A549 (cell line): ENCODE data around the gene OR6C2. TPM values are rescaled to one million over a fixed set of nuclear protein-coding genes. Genes with fewer than 3 reads are reported as not detected.
"Not testable (repeated sequence)": the region's sequence is repeated elsewhere in the genome, so short reads cannot be mapped to it uniquely, and the experiment has no call there.

Experiments used
- ATAC-seq, 2 experiments: fragments of 200-7000 bp in 1 of 2; fragments of >200 bp in 1 of 2; cut with Nextera tagmentation in 1 of 2; cut with Tn5 transposase in 1 of 2; 3 replicates each; pipeline versions ENCODE4 v1.8.0 to v1.9.1; 2018 to 2020; ENCODE audit warnings: mild to moderate bottlenecking in 1 of 2, moderate library complexity in 1 of 2
- CTCF ChIA-PET: fragments of 300-600 bp; sonication (Branson Sonifier 250); formaldehyde crosslinking; extraction: SDS; loops from one replicate; lab custom pipeline; 2021; ENCODE audit warnings: antibody characterized with exemption, inconsistent platforms; lab: Yijun Ruan, JAX
- POLR2A ChIA-PET: fragments of 350-600 bp; formaldehyde crosslinking; extraction: SDS; loops from one replicate; lab custom pipeline; 2021; ENCODE audit warnings: antibody characterized with exemption, inconsistent platforms; lab: Yijun Ruan, JAX
- DNase-seq, 2 experiments: peaks; one replicate each; pipeline versions ENCODE4 v3.0.0 to v3.0.0-alpha.2; 2011 to 2016; ENCODE audit warnings: low read depth in 1 of 2, low spot score in 1 of 2
- FAIRE-seq: peaks from 2 replicates; lab custom pipeline; 2011; peaks lifted over from hg19 to GRCh38; lab: Jason Lieb, UNC
- H3K27ac ChIP-seq, 2 experiments: fragments of >200 bp; sonication (Bioruptor Twin); formaldehyde crosslinking; 3 replicates each; pipeline ENCODE4 v1.5.1; 2016 to 2017
- H3K4me1 ChIP-seq: fragments of >200 bp; sonication (Bioruptor Twin); formaldehyde crosslinking; 3 replicates; pipeline ENCODE4 v1.6.1; 2016
- H3K4me2 ChIP-seq: fragments of >200 bp; sonication (Bioruptor Twin); formaldehyde crosslinking; 3 replicates; pipeline ENCODE4 v1.6.1; 2016
- H3K4me3 ChIP-seq: fragments of >200 bp; sonication (Bioruptor Twin); formaldehyde crosslinking; 3 replicates; pipeline ENCODE4 v1.5.1; 2016
- H3K9me3 ChIP-seq: fragments of >200 bp; sonication (Bioruptor Twin); formaldehyde crosslinking; 3 replicates; pipeline ENCODE4 v1.6.1; 2016
- CHD4 ChIP-seq: fragments of 200-600 bp; sonication (generic); IDR thresholded peaks from 2 replicates; pipeline ENCODE4 v1.6.1; 2016; ENCODE audit warnings: antibody characterized with exemption, mild to moderate bottlenecking, borderline replicate concordance
- EHMT2 ChIP-seq: fragments of 200-600 bp; sonication (generic); IDR thresholded peaks from 2 replicates; pipeline ENCODE4 v1.6.1; 2016; ENCODE audit warnings: antibody characterized with exemption, low read depth, mild to moderate bottlenecking, moderate library complexity
- ESRRA ChIP-seq: fragments of 150-350 bp; IDR thresholded peaks from 2 replicates; pipeline ENCODE4 v1.6.1; 2014; ENCODE audit warnings: mild to moderate bottlenecking, low read length, borderline replicate concordance
- GATA3 ChIP-seq: IDR thresholded peaks from 2 replicates; pipeline ENCODE4 v1.6.1; 2012; ENCODE audit warnings: borderline replicate concordance
- HOXA7 ChIP-seq: fragments of 250-450 bp; sonication (Bioruptor Pico); IDR thresholded peaks from 2 replicates; pipeline ENCODE4 v1.5.0; 2020; ENCODE audit warnings: mild to moderate bottlenecking, moderate library complexity
- MAFK ChIP-seq: fragments of 450-650 bp; IDR thresholded peaks from 2 replicates; pipeline ENCODE4 v1.6.1; 2014; ENCODE audit not compliant: partially characterized antibody
- NFE2L2 ChIP-seq: fragments of 150-350 bp; conservative IDR thresholded peaks from 2 replicates; pipeline ENCODE4 v1.6.1; 2014; ENCODE audit warnings: low read length
- NR3C1 ChIP-seq: fragments of >200 bp; sonication (Bioruptor Twin); formaldehyde crosslinking; IDR thresholded peaks from 3 replicates; pipeline ENCODE4 v1.6.1; 2017
- POLR2A ChIP-seq: IDR thresholded peaks from 2 replicates; pipeline ENCODE4 v1.6.1; 2012; ENCODE audit warnings: mild to moderate bottlenecking, low read length
- RAD21 ChIP-seq, 2 experiments: fragments of >200 bp in 1 of 2; sonication (Bioruptor Twin) in 1 of 2; formaldehyde crosslinking in 1 of 2; IDR thresholded peaks in 1 of 2; conservative IDR thresholded peaks in 1 of 2; 2 replicates in 1 of 2; 3 replicates in 1 of 2; pipeline ENCODE4 v1.6.1; 2012 to 2018; ENCODE audit warnings: inconsistent platforms in 1 of 2
- SMC3 ChIP-seq: fragments of >200 bp; sonication (Bioruptor Twin); formaldehyde crosslinking; IDR thresholded peaks from 3 replicates; pipeline ENCODE4 v1.6.1; 2018; ENCODE audit warnings: inconsistent platforms
- TFCP2L1 ChIP-seq: fragments of 250-450 bp; sonication (Bioruptor Pico); IDR thresholded peaks from 2 replicates; pipeline ENCODE4 v1.5.0; 2021; ENCODE audit warnings: mild to moderate bottlenecking
- TP53 ChIP-seq: fragments of 250-450 bp; sonication (Bioruptor Pico); IDR thresholded peaks from 2 replicates; pipeline ENCODE4 v1.5.0; 2021; ENCODE audit warnings: mild to moderate bottlenecking, moderate library complexity
- ZC3H11A ChIP-seq: fragments of 450-650 bp; IDR thresholded peaks from 2 replicates; pipeline ENCODE4 v1.6.1; 2014; ENCODE audit warnings: antibody characterized with exemption, mild to moderate bottlenecking
- ZFP36 ChIP-seq: fragments of 450-650 bp; IDR thresholded peaks from 2 replicates; pipeline ENCODE4 v1.6.1; 2014; ENCODE audit warnings: borderline replicate concordance; ENCODE audit not compliant: partially characterized antibody
- ZSCAN20 ChIP-seq: fragments of 250-450 bp; sonication (Bioruptor Pico); IDR thresholded peaks from 2 replicates; pipeline ENCODE4 v1.8.0; 2022; ENCODE audit warnings: mild to moderate bottlenecking, moderate library complexity
- WGBS: methylation state at CpG from one replicate; pipeline ENCODE4 v1.1.6; 2017; ENCODE audit errors: missing lambda C conversion rate; 5-methylcytosine and 5-hydroxymethylcytosine counted together
- polyA plus RNA-seq, 4 experiments: library from polyadenylated mRNA; depleted of rRNA in 3 of 4; stranded (reverse); fragments of >200 nt; fragmentation: RNase III in 1 of 4; extraction: RNeasy Plus Mini Kit Qiagen cat#74134 plus additional on column Dnase treatment in 1 of 4; gene quantifications; 2 replicates in 3 of 4; 3 replicates in 1 of 4; pipeline ENCODE4 v1.2.3, GENCODE V29; 2011 to 2017
- TF ChIP-seq, protein P1 (sequence below): fragments of >200 bp; sonication (Bioruptor Twin); formaldehyde crosslinking; IDR thresholded peaks from 2 replicates; pipeline ENCODE4 v1.6.1; 2016
- TF ChIP-seq, protein P2 (sequence below): fragments of >200 bp; sonication (Bioruptor Twin); formaldehyde crosslinking; IDR thresholded peaks from 3 replicates; pipeline ENCODE4 v1.5.1; 2016
- TF ChIP-seq, protein P3 (sequence below): fragments of 450-650 bp; IDR thresholded peaks from 2 replicates; pipeline ENCODE4 v1.6.1; 2014; ENCODE audit warnings: antibody characterized with exemption
- TF ChIP-seq, protein P4 (sequence below): IDR thresholded peaks from 2 replicates; pipeline ENCODE4 v1.6.1; 2012
- TF ChIP-seq, protein P5 (sequence below): fragments of >200 bp; sonication (Bioruptor Twin); formaldehyde crosslinking; IDR thresholded peaks from 3 replicates; pipeline ENCODE4 v1.6.1; 2016
- TF ChIP-seq, protein P6 (sequence below): IDR thresholded peaks from 2 replicates; pipeline ENCODE4 v1.6.1; 2012
- TF ChIP-seq, protein P7 (sequence below): fragments of 200-600 bp; sonication (generic); IDR thresholded peaks from 2 replicates; pipeline ENCODE4 v1.6.1; 2016; ENCODE audit warnings: antibody characterized with exemption, mild to moderate bottlenecking, moderate library complexity

OR6C2 gene
- polyA plus RNA-seq, 2 of the 4 experiments (the other 2 are of a cell fraction) = not detected

DNA sequence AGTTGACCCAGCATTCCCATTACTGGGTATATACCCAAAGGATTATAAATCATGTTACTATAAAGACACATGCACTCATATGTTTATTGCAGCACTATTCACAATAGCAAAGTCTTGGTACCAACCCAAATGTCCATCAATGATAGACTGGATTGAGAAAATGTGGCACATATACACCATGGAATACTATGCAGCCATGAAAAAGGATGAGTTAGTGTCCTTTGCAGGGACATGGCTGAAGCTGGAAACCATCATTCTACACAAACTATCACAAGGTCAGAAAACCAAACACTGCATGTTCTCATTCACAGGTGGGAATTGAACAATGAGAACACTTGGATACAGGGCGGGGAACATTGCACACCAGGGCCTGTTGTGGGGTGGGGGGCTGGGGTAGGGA lies 21.1 kb downstream of the OR6C2 start:
- ATAC-seq, H3K27ac ChIP-seq, DNase-seq, H3K4me2 ChIP-seq, H3K9me3 ChIP-seq, H3K4me3 ChIP-seq, H3K4me1 ChIP-seq, POLR2A ChIA-PET, CTCF ChIA-PET, FAIRE-seq: not testable (repeated sequence)
- WGBS = 0% methylated on average over 1 of the region's 1 CpG

DNA sequence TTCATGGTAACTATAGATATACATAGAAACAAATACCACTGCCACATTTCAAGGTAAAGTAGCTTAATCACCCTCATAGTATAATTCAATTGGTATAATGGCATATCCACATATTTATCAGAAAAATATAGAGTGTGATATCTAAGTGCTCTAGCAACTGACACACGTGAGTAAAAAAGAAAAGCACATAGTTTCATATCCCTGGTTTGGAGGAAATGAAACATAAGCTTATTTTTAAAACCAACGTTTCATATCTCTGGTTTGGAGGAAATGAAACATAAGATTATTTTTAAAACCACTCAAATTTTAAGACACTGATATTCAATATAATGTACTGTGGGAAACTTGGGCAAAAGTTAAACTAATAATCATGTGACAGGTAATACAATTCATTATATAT lies 24.0 kb downstream of the OR6C2 start:
- CTCF ChIA-PET = no interaction called here
- Histone ChIP-seq H3K4me3 (no peak overlapping the region), H3K9me3 (no peaks in the 10 kb centered on the region), H3K4me2 (no peak overlapping the region), H3K4me1 (no peaks in the 10 kb centered on the region), H3K27ac (no peak overlapping the region)
- POLR2A ChIA-PET = no interaction called here
- TF ChIP-seq SMC3 (no peak), ZC3H11A (no peak), ESRRA (no peak), CHD4 (no peak), MAFK (no peak), GATA3 (no peak), POLR2A (no peak), TP53 (CRISPR knock-in tag) (no peak), HOXA7 (CRISPR knock-in tag) (no peak), TFCP2L1 (no peak), ZSCAN20 (CRISPR knock-in tag) (no peak), RAD21 (conservative IDR thresholded peaks at IDR 0.05 in 1 of 2, IDR thresholded peaks at IDR 0.05 in 1 of 2) (no peak)
- TF ChIP-seq, protein P1, sequence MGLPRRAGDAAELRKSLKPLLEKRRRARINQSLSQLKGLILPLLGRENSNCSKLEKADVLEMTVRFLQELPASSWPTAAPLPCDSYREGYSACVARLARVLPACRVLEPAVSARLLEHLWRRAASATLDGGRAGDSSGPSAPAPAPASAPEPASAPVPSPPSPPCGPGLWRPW = no peak
- TF ChIP-seq, protein P2, sequence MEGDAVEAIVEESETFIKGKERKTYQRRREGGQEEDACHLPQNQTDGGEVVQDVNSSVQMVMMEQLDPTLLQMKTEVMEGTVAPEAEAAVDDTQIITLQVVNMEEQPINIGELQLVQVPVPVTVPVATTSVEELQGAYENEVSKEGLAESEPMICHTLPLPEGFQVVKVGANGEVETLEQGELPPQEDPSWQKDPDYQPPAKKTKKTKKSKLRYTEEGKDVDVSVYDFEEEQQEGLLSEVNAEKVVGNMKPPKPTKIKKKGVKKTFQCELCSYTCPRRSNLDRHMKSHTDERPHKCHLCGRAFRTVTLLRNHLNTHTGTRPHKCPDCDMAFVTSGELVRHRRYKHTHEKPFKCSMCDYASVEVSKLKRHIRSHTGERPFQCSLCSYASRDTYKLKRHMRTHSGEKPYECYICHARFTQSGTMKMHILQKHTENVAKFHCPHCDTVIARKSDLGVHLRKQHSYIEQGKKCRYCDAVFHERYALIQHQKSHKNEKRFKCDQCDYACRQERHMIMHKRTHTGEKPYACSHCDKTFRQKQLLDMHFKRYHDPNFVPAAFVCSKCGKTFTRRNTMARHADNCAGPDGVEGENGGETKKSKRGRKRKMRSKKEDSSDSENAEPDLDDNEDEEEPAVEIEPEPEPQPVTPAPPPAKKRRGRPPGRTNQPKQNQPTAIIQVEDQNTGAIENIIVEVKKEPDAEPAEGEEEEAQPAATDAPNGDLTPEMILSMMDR = no peak
- TF ChIP-seq, protein P3, sequence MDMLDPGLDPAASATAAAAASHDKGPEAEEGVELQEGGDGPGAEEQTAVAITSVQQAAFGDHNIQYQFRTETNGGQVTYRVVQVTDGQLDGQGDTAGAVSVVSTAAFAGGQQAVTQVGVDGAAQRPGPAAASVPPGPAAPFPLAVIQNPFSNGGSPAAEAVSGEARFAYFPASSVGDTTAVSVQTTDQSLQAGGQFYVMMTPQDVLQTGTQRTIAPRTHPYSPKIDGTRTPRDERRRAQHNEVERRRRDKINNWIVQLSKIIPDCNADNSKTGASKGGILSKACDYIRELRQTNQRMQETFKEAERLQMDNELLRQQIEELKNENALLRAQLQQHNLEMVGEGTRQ = no peak
- TF ChIP-seq, protein P4, sequence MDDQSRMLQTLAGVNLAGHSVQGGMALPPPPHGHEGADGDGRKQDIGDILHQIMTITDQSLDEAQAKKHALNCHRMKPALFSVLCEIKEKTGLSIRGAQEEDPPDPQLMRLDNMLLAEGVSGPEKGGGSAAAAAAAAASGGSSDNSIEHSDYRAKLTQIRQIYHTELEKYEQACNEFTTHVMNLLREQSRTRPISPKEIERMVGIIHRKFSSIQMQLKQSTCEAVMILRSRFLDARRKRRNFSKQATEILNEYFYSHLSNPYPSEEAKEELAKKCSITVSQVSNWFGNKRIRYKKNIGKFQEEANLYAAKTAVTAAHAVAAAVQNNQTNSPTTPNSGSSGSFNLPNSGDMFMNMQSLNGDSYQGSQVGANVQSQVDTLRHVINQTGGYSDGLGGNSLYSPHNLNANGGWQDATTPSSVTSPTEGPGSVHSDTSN = no peak
- TF ChIP-seq, protein P5, sequence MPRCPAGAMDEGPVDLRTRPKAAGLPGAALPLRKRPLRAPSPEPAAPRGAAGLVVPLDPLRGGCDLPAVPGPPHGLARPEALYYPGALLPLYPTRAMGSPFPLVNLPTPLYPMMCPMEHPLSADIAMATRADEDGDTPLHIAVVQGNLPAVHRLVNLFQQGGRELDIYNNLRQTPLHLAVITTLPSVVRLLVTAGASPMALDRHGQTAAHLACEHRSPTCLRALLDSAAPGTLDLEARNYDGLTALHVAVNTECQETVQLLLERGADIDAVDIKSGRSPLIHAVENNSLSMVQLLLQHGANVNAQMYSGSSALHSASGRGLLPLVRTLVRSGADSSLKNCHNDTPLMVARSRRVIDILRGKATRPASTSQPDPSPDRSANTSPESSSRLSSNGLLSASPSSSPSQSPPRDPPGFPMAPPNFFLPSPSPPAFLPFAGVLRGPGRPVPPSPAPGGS = no peak
- FAIRE-seq (peak; percentile 13), DNase-seq (no peak), ATAC-seq (no peak)
- 1% methylated on average over 2 of the region's 2 CpGs for WGBS

DNA sequence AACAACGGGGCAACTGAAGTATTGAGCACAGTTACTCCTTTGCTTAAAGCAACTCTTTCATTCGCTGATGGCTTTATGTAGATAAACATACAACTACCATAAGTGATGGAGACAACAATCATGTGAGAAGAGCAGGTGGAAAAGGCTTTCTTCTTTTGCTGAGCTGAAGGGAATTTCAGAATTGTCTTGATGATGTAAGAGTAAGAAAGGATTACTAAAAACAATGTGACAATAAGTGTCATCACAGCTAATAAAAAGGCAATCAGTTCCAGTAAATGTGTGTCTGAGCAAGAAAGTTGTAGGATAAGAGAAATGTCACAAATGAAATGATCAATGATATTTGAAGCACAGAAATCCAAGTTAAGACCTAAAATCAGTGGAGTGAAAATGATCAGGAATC lies 25.4 kb downstream of the OR6C2 start:
- no peak for FAIRE-seq
- H3K9me3 ChIP-seq = no peaks in the 10 kb centered on the region
- DNase-seq = no peak
- POLR2A ChIA-PET = no interaction called here
- no peak overlapping the region for H3K4me3 ChIP-seq
- H3K4me1 ChIP-seq = no peaks in the 10 kb centered on the region
- H3K4me2 ChIP-seq = no peak overlapping the region
- ATAC-seq = no peak
- no peak overlapping the region for H3K27ac ChIP-seq
- WGBS = 3% methylated on average over 2 of the region's 2 CpGs
- CTCF ChIA-PET = no interaction called here
- TF ChIP-seq, protein P5 = no peak
- TF ChIP-seq, protein P3 = no peak
- no peak for TF ChIP-seq NR3C1
- no peak for TF ChIP-seq EHMT2
- no peak for TF ChIP-seq ZFP36
- TF ChIP-seq ESRRA = no peak
- TF ChIP-seq NFE2L2 = no peak
- TF ChIP-seq, protein P6, sequence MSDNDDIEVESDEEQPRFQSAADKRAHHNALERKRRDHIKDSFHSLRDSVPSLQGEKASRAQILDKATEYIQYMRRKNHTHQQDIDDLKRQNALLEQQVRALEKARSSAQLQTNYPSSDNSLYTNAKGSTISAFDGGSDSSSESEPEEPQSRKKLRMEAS = no peak
- TF ChIP-seq CHD4 = no peak
- TF ChIP-seq, protein P7, sequence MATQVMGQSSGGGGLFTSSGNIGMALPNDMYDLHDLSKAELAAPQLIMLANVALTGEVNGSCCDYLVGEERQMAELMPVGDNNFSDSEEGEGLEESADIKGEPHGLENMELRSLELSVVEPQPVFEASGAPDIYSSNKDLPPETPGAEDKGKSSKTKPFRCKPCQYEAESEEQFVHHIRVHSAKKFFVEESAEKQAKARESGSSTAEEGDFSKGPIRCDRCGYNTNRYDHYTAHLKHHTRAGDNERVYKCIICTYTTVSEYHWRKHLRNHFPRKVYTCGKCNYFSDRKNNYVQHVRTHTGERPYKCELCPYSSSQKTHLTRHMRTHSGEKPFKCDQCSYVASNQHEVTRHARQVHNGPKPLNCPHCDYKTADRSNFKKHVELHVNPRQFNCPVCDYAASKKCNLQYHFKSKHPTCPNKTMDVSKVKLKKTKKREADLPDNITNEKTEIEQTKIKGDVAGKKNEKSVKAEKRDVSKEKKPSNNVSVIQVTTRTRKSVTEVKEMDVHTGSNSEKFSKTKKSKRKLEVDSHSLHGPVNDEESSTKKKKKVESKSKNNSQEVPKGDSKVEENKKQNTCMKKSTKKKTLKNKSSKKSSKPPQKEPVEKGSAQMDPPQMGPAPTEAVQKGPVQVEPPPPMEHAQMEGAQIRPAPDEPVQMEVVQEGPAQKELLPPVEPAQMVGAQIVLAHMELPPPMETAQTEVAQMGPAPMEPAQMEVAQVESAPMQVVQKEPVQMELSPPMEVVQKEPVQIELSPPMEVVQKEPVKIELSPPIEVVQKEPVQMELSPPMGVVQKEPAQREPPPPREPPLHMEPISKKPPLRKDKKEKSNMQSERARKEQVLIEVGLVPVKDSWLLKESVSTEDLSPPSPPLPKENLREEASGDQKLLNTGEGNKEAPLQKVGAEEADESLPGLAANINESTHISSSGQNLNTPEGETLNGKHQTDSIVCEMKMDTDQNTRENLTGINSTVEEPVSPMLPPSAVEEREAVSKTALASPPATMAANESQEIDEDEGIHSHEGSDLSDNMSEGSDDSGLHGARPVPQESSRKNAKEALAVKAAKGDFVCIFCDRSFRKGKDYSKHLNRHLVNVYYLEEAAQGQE = no peak
